Nephron (organoid): Measurements from ENCODE around the gene TRIOBP.

Experiments used
- H3K27ac Mint-ChIP-seq, 3 experiments: 2 replicates each; pipeline ENCODE4 v1.8.0; 2020; ENCODE audit warnings: mixed read lengths in 3 of 3, mild to moderate bottlenecking in 2 of 3, moderate library complexity in 1 of 3
- H3K27me3 Mint-ChIP-seq: 2 replicates; pipeline ENCODE4 v1.8.0; 2021; ENCODE audit warnings: low read depth, mild to moderate bottlenecking, moderate library complexity, mixed read lengths
- H3K36me3 Mint-ChIP-seq: 2 replicates; pipeline ENCODE4 v1.8.0; 2020; ENCODE audit warnings: low read depth, mixed read lengths
- H3K4me1 Mint-ChIP-seq: 2 replicates; pipeline ENCODE4 v1.8.0; 2020; ENCODE audit warnings: mixed read lengths
- H3K4me3 Mint-ChIP-seq, 3 experiments: 2 replicates each; pipeline ENCODE4 v1.8.0; 2020; ENCODE audit warnings: mild to moderate bottlenecking in 3 of 3, mixed read lengths in 3 of 3, moderate library complexity in 2 of 3
- H3K9me3 Mint-ChIP-seq: 2 replicates; pipeline ENCODE4 v1.8.0; 2020; ENCODE audit warnings: mixed read lengths
- TF ChIP-seq, protein P1 (sequence below), 3 experiments: fragments of 200-600 bp; sonication (generic); IDR thresholded peaks; one replicate each; pipeline ENCODE4 v1.5.0; 2021; ENCODE audit warnings: antibody characterized with exemption in 3 of 3; ENCODE audit not compliant: unreplicated experiment in 3 of 3

Gene TRIOBP

DNA sequence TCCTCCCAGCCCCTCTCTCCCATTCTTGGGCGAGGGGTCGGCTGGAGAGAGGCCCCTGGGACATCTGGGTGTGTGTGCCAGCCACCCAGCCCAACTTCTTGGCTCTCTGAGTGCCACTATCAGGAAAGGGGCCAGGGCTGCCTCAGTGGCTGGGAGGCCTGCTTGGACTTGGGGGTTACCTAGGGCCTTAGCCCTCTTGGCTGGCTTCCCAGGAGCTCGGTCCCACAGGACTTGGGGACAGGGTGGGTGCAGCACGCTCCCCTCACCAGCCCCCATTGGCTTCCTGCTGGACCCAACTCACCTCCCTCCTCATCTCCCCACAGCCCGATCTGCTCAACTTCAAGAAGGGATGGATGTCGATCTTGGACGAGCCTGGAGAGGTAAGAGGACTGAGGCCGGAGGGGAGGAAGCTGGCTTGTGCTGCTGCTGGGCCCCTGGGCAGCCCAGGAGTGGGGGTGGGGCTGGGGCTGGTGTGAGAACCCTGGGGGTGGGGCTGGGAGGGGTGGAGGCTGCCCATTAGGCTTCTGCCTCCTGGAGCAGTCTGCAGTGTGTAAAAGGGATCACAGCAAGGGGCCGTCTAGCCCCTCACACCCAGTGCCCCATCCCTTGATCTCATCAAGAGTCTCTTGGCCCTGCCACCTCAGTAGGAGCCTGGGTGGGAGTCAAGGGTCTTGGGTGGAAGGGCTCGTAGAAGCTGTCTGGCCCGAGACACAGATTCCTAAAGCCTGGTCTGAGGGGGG, 54.8 kb downstream of the TRIOBP start:
- TF ChIP-seq, protein P1, sequence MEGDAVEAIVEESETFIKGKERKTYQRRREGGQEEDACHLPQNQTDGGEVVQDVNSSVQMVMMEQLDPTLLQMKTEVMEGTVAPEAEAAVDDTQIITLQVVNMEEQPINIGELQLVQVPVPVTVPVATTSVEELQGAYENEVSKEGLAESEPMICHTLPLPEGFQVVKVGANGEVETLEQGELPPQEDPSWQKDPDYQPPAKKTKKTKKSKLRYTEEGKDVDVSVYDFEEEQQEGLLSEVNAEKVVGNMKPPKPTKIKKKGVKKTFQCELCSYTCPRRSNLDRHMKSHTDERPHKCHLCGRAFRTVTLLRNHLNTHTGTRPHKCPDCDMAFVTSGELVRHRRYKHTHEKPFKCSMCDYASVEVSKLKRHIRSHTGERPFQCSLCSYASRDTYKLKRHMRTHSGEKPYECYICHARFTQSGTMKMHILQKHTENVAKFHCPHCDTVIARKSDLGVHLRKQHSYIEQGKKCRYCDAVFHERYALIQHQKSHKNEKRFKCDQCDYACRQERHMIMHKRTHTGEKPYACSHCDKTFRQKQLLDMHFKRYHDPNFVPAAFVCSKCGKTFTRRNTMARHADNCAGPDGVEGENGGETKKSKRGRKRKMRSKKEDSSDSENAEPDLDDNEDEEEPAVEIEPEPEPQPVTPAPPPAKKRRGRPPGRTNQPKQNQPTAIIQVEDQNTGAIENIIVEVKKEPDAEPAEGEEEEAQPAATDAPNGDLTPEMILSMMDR (IDR thresholded peaks at IDR 0.05; ENCODE audit: unreplicated experiment in 3 of 3) = no peak
- no peak overlapping the region for H3K4me3 Mint-ChIP-seq
- H3K27ac Mint-ChIP-seq = peak overlapping the region in 2 of 3 experiments; percentile 26 to 64
- peaks cover 23% of the 10 kb centered on the region for H3K4me1 Mint-ChIP-seq
- no peaks in the 10 kb centered on the region for H3K9me3 Mint-ChIP-seq
- peaks cover 6% of the 10 kb centered on the region for H3K27me3 Mint-ChIP-seq
- H3K36me3 Mint-ChIP-seq = peaks cover 19% of the 10 kb centered on the region

DNA sequence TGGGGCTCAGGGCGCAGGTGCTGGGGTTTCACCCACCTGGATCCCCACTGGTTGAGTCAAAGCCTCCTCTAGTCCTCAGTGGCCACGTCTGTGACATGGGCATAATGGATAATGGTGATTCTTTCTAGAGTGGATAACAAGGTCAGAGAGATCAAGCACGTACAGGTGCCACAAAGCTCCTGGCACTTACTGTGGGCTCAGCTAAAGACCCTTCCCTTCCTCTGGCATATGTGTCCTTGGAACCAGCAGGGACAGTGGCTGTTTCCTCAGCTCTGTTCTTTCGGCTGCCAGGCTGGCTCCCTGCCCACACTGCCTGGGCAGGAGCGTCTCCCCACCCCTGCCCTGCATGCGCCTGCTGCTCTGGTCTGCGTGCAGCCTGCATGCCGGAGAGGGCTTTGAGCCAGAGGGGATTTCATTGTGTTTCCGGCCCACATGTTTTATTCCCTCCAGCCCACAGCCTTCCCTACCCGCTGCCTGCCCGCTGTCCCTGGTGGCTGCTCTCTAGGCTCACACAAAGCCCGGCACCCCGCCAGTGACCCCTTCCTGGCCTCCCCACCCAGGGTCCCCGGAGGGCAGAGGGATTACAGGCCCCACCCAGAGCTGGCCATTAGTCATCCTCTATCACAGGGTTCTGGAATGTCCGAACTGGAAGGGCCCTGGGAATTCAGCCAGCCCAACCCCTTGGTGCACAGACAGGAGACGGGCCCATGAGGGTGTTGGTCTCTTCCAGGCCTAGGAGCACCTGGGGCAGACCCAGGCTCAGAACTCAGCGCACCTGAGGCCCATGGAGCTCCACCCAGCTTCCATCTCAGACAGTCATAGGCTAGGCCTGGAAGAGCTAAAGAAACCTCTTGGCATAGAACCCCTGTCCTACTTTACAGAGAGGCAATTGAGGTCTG, 55.6 kb downstream of the TRIOBP start:
- Mint-ChIP-seq H3K36me3 (peaks cover 26% of the 10 kb centered on the region), H3K9me3 (no peaks in the 10 kb centered on the region), H3K4me3 (peak overlapping the region in 1 of 3 experiments; percentile 38), H3K27ac (peak overlapping the region in 2 of 3 experiments; percentile 26 to 64), H3K4me1 (peaks cover 23% of the 10 kb centered on the region), H3K27me3 (peaks cover 6% of the 10 kb centered on the region)
- TF ChIP-seq, protein P1 (IDR thresholded peaks at IDR 0.05; ENCODE audit: unreplicated experiment in 3 of 3) = no peak

DNA sequence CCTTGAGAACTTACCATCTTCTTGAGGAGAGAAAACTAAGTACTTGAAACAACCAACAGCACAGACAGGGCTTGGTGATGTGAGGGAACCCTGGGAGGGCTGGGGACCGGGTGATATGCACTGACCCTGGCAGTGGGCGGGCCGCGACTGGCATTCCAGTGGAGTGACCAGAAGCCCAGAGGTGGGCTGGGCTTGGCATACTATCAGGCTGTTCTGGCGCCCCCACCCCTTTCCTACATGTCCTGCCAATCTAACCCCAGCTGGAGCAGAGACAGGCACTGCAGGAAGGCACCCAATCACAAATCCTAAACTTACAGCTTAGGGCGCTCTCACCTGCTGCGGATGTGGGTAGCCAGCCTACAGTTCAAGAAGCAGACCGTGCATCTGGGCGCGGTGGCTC, 56.9 kb downstream of the TRIOBP start:
- Mint-ChIP-seq H3K27me3 (peaks cover 6% of the 10 kb centered on the region), H3K9me3 (no peaks in the 10 kb centered on the region), H3K36me3 (peaks cover 34% of the 10 kb centered on the region), H3K27ac (no peak overlapping the region), H3K4me3 (no peak overlapping the region), H3K4me1 (peaks cover 12% of the 10 kb centered on the region)
- TF ChIP-seq, protein P1 (IDR thresholded peaks at IDR 0.05; ENCODE audit: unreplicated experiment in 3 of 3) = no peak

DNA sequence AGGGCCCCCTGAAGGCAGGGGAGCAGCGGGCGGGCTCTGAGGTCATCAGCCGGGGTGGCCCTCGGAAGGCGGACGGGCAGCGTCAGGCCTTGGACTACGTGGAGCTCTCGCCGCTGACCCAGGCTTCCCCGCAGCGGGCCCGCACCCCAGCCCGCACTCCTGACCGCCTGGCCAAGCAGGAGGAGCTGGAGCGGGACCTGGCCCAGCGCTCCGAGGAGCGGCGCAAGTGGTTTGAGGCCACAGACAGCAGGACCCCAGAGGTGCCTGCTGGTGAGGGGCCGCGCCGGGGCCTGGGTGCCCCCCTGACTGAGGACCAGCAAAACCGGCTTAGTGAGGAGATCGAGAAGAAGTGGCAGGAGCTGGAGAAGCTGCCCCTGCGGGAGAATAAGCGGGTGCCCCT, 60.8 kb downstream of the TRIOBP start:
- Mint-ChIP-seq H3K27me3 (peaks cover 3% of the 10 kb centered on the region), H3K27ac (no peak overlapping the region), H3K4me3 (no peak overlapping the region), H3K36me3 (peaks cover 56% of the 10 kb centered on the region), H3K4me1 (peaks cover 2% of the 10 kb centered on the region), H3K9me3 (no peaks in the 10 kb centered on the region)
- TF ChIP-seq, protein P1 (IDR thresholded peaks at IDR 0.05; ENCODE audit: unreplicated experiment in 3 of 3) = no peak

DNA sequence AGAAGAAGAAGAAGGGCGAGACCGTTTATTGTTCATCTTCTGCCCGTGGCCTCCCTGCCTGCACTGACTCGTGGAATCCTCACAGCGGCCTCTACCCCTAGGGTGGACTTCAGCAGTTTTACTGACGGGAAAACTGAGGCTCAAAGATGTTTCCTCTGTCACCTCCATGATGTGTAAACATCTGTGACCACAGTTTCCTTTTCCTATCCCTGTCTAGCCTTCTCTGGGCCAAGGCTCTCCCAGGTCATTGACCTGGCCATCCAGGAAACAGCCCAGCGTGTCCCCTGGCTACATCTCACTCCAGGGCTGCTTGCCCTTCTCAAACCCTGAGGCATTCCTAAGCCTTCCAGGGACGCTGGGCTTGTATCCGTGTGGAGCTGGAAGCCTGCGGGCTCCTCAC, 61.8 kb downstream of the TRIOBP start:
- Mint-ChIP-seq H3K9me3 (no peaks in the 10 kb centered on the region), H3K4me1 (no peaks in the 10 kb centered on the region), H3K27me3 (peaks cover 3% of the 10 kb centered on the region), H3K36me3 (peaks cover 54% of the 10 kb centered on the region), H3K27ac (no peak overlapping the region), H3K4me3 (no peak overlapping the region)
- TF ChIP-seq, protein P1 (IDR thresholded peaks at IDR 0.05; ENCODE audit: unreplicated experiment in 3 of 3) = no peak
